Thyroid gland (tissue), 4 donors: ENCODE measurements around the gene LRFN5. TPM values are rescaled to one million over a fixed set of nuclear protein-coding genes. Genes with fewer than 3 reads are reported as not detected.
"Not testable (repeated sequence)": the region's sequence is repeated elsewhere in the genome, so short reads cannot be mapped to it uniquely, and the experiment has no call there.

Experiments used
- DNase-seq, 2 donors: peaks; one replicate each; pipeline ENCODE4 v3.0.0-alpha.2; 2019
- H3K27ac ChIP-seq, 3 donors: fragments of 200-600 bp; sonication (generic); 1 replicate in 2 of 3; 2 replicates in 1 of 3; pipeline ENCODE4 v1.5.1; 2016 to 2019; ENCODE audit warnings: mild to moderate bottlenecking in 1 of 3, moderate library complexity in 1 of 3
- H3K27me3 ChIP-seq: fragments of 200-600 bp; sonication (generic); one replicate; pipeline ENCODE4 v1.5.1; 2019
- H3K36me3 ChIP-seq, 2 donors: fragments of 200-600 bp; sonication (generic); one replicate each; pipeline ENCODE4 v1.5.1; 2016 to 2019
- H3K4me1 ChIP-seq, 2 donors: fragments of 200-600 bp; sonication (generic); one replicate each; pipeline ENCODE4 v1.5.1; 2017 to 2019
- H3K4me3 ChIP-seq, 3 donors: fragments of 200-600 bp; sonication (generic); replicated peaks in 1 of 3; 1 replicate in 2 of 3; 2 replicates in 1 of 3; pipeline ENCODE4 v1.5.1; 2016; ENCODE audit warnings: mild to moderate bottlenecking in 1 of 3
- H3K9me3 ChIP-seq: fragments of 200-600 bp; sonication (generic); one replicate; pipeline ENCODE4 v1.5.1; 2017
- POLR2A ChIP-seq, 2 donors: fragments of 450-650 bp; IDR thresholded peaks; one replicate each; pipeline ENCODE4 v1.6.1; 2017; ENCODE audit warnings: antibody characterized with exemption in 2 of 2, mild to moderate bottlenecking in 2 of 2, moderate library complexity in 1 of 2
- WGBS, 2 donors: methylation state at CpG; one replicate each; pipeline ENCODE4 v1.1.5; 2017; 5-methylcytosine and 5-hydroxymethylcytosine counted together
- intact Hi-C: fragments of 100-400 bp; cut with DNase I; formaldehyde crosslinking; loops from one replicate; pipeline ENCODE4 v1.15.1; 2023
- total RNA-seq, 4 donors: library from RNA; depleted of rRNA; stranded (reverse); fragments of >200 nt; gene quantifications; one replicate each; pipeline ENCODE4 v1.2.3, GENCODE V29; 2016
- TF ChIP-seq, protein P1 (sequence below), 6 experiments: fragments of 200-600 bp in 3 of 6; fragments of 450-650 bp in 3 of 6; sonication (generic) in 3 of 6; IDR thresholded peaks; one replicate each; pipeline ENCODE4 v1.5.1; 2016 to 2019; ENCODE audit warnings: antibody characterized with exemption in 6 of 6, mild to moderate bottlenecking in 2 of 6, inconsistent platforms in 1 of 6, moderate library complexity in 1 of 6

Gene LRFN5
- total RNA-seq, 4 donors from 2014 or later, result 1.5 to 5.3 (median 3.2) TPM

DNA sequence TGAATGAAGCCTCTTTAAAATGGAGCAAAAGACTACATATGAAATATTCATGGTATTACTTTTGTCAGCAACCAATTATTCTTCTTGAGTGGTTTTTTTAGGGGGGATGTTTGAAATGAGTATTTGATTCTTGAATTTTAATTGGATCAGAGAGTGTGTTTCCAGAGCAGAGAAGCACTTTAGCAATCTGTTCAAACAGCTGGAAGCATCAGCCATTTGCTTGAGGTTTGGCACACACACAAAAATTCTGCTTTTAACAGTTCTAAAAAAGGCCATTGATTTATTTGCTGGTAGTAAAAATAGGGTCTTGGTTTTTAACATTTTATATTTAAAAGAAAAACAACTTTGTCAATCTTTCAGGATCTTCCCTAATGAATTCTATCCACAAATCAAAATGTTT, 292.7 kb downstream of the LRFN5 start:
- no peak for DNase-seq
- intact Hi-C loops, result no loop called here
- no peak overlapping the region for H3K27ac ChIP-seq
- no peaks in the 10 kb centered on the region for H3K4me1 ChIP-seq
- H3K27me3 ChIP-seq, result no peaks in the 10 kb centered on the region
- no peak overlapping the region for H3K4me3 ChIP-seq
- TF ChIP-seq, protein P1, sequence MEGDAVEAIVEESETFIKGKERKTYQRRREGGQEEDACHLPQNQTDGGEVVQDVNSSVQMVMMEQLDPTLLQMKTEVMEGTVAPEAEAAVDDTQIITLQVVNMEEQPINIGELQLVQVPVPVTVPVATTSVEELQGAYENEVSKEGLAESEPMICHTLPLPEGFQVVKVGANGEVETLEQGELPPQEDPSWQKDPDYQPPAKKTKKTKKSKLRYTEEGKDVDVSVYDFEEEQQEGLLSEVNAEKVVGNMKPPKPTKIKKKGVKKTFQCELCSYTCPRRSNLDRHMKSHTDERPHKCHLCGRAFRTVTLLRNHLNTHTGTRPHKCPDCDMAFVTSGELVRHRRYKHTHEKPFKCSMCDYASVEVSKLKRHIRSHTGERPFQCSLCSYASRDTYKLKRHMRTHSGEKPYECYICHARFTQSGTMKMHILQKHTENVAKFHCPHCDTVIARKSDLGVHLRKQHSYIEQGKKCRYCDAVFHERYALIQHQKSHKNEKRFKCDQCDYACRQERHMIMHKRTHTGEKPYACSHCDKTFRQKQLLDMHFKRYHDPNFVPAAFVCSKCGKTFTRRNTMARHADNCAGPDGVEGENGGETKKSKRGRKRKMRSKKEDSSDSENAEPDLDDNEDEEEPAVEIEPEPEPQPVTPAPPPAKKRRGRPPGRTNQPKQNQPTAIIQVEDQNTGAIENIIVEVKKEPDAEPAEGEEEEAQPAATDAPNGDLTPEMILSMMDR (IDR thresholded peaks at IDR 0.05), result no peak
- no peak for TF ChIP-seq POLR2A (IDR thresholded peaks at IDR 0.05)
- no peaks in the 10 kb centered on the region for H3K36me3 ChIP-seq
- no peaks in the 10 kb centered on the region for H3K9me3 ChIP-seq

DNA sequence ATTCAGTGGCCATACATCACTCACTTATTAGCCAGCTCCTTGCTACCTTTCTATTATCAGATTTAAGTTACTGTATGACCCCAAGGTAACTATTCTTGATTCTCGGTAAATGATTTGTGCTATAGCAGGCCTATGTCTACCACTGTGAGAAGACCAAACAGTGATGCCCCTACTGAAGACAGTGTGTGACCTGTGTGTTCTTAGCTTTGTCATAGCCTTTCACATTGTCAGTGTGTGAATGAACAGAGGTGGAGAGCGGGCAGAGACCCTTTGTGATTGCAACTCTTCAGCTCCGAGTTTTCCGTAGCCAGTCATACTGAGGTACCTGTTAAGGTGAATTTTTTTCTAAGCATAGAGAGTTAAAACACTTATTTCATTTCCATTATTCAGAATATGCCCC, 294.0 kb downstream of the LRFN5 start:
- no peaks in the 10 kb centered on the region for H3K27me3 ChIP-seq
- H3K4me1 ChIP-seq, result no peaks in the 10 kb centered on the region
- no peak for TF ChIP-seq POLR2A (IDR thresholded peaks at IDR 0.05)
- TF ChIP-seq, protein P1 (IDR thresholded peaks at IDR 0.05), result no peak
- no peak overlapping the region for H3K4me3 ChIP-seq
- H3K9me3 ChIP-seq, result no peaks in the 10 kb centered on the region
- 93 to 94% methylated on average over 4 of the region's 4 CpGs for WGBS, 2 donors
- H3K27ac ChIP-seq, result no peak overlapping the region
- intact Hi-C loops, result no loop called here
- no peak for DNase-seq
- no peaks in the 10 kb centered on the region for H3K36me3 ChIP-seq

DNA sequence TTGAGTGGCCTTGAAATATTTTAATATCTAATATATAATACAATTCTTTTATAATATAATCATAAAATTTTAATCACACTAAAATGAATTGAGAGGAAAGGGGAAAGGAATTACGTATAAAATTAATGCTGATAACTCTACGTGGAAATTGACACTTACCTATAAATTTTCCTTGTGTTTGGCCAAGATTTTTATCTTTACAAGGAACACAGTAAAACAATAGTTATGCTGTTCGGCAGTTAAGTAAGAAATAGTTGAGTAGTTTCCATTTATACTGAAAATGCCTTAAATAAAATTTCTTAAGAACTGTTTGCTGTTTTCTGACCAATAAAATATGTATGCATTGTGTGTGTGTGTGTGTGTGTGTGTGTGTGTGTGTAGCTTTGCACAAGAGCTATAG, 294.4 kb downstream of the LRFN5 start:
- no peak overlapping the region for H3K27ac ChIP-seq
- H3K9me3 ChIP-seq, result no peaks in the 10 kb centered on the region
- TF ChIP-seq, protein P1 (IDR thresholded peaks at IDR 0.05), result no peak
- no peak for TF ChIP-seq POLR2A (IDR thresholded peaks at IDR 0.05)
- intact Hi-C loops, result no loop called here
- no peak for DNase-seq
- H3K4me1 ChIP-seq, result no peaks in the 10 kb centered on the region
- WGBS, 2 donors, result 85 to 86% methylated on average over 3 of the region's 3 CpGs
- H3K36me3 ChIP-seq, result no peaks in the 10 kb centered on the region
- H3K4me3 ChIP-seq, result no peak overlapping the region
- no peaks in the 10 kb centered on the region for H3K27me3 ChIP-seq

DNA sequence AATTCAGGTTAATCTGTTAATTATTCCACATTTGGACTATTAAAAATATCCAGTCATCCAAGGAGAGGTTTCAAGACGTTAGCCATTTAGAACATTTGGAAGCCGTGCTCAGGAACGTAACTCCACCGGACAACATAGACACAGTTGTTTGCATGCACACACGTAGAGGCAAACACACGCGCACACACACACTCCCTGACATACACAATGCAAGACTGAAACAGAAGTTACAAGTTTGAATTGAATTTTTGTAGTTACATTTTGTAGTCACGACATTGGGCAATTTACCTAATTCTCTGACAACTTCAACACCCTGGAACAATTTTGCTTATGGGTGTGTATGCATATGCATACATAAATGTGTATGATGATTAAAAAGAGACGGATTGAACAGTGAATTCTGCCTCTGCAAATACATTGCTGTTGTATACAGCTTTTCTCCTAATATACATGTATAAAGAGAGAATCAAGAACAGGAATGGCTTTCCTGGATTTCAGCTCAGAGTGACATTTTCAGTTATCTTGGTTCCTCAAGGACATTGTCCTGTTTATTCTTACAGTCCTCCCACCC, 298.8 kb downstream of the LRFN5 start:
- WGBS, 2 donors, result 93 to 95% methylated on average over 9 of the region's 9 CpGs
- intact Hi-C loops, result no loop called here
- Histone ChIP-seq H3K9me3 (no peaks in the 10 kb centered on the region), H3K27me3 (no peaks in the 10 kb centered on the region), H3K4me3 (no peak overlapping the region), H3K4me1 (no peaks in the 10 kb centered on the region), H3K27ac (no peak overlapping the region), H3K36me3 (no peaks in the 10 kb centered on the region)
- DNase-seq, result no peak
- TF ChIP-seq, protein P1 (IDR thresholded peaks at IDR 0.05), result no peak
- TF ChIP-seq POLR2A (IDR thresholded peaks at IDR 0.05), result no peak

DNA sequence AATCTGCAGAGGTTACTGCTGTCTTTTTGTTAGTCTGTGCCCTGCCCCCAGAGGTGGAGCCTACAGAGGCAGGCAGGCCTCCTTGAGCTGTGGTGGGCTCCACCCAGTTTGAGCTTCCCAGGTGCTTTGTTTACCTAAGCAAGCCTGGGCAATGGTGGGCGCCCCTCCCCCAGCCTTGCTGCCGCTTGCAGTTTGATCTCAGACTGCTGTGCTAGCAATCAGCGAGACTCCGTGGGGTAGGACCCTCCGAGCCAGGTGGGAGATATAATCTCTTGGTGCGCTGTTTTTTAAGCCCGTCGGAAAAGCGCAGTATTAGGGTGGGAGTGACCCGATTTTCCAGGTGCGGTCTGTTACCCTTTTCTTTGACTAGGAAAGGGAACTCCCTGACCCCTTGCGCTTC, 304.5 kb downstream of the LRFN5 start:
- H3K36me3 ChIP-seq, H3K4me1 ChIP-seq, intact Hi-C loops, H3K27me3 ChIP-seq, H3K4me3 ChIP-seq, H3K27ac ChIP-seq, DNase-seq, H3K9me3 ChIP-seq: not testable (repeated sequence)
- WGBS, 2 donors, result 77 to 86% methylated on average over 10 to 12 of the region's 12 CpGs

DNA sequence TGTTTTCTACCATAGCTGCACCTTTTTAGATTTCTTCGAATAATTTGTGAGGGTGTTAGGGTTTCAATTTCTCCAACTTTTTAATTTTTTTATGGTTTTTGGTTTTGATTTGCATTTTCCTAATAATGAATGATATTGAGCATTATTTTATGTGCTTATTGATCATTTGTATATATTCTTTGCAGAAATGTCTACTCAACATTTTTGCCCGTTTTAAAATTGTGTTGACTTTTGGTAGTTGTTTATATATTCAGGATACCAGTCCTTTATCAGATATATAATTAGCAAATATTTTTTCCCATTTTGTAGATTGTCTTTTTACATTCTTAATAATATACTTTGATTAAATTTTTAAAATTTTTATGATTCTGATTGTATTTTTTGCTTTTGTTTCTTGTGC, 306.7 kb downstream of the LRFN5 start:
- H3K4me3 ChIP-seq, result no peak overlapping the region
- no peak overlapping the region for H3K27ac ChIP-seq
- WGBS, 2 donors, result 95 to 97% methylated on average over 2 of the region's 2 CpGs
- no peaks in the 10 kb centered on the region for H3K27me3 ChIP-seq
- TF ChIP-seq, protein P1 (IDR thresholded peaks at IDR 0.05), result no peak
- no peak for TF ChIP-seq POLR2A (IDR thresholded peaks at IDR 0.05)
- H3K4me1 ChIP-seq, result no peaks in the 10 kb centered on the region
- no peaks in the 10 kb centered on the region for H3K9me3 ChIP-seq
- no peaks in the 10 kb centered on the region for H3K36me3 ChIP-seq
- intact Hi-C loops, result no loop called here
- no peak for DNase-seq
